ENCODE measurements around the gene CDKAL1. TPM values are rescaled to one million over a fixed set of nuclear protein-coding genes. Genes with fewer than 3 reads are reported as not detected.

CDKAL1 gene
- total RNA-seq, 1 donor from 2014 or later: 13.4 TPM

DNA sequence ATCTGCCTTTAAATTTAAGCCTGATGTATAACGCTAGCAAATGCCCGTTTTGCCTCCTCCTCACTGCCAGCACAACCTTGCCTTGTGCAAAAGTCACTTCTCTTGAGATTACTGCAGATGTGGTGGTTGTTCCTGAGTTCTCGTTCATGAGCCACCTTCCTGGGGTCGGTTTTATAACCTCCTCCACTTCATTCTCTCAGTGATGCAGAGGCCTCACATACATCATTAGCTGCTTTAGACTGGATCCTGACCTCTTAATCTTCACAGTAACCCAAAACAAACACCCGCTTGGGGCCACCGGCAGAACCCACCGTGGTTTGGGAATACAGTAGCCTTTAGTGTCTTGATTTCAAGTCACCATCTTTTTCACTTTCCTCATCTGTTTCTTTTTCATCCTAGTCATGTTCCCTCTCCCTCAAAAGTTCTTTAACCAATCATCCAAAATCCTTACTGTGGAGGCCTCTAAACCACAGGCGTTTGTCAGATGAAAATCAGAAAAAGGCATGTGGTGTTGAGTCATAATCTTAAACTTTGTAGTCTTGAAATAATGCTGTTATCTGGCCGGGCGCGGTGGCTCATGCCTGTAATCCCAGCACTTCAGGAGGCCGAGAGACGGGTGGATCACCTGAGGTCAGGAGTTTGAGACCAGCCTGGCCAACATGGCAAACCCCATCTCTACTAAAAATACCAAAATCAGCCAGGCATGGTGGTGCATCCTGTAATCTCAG, 629.0 kb downstream of the CDKAL1 start:
- FAIRE-seq: no peak
- DNase-seq (ENCODE audit: low read depth): no peak
- H3K4me3 ChIP-seq (ENCODE audit: low read depth, low read length): no peak overlapping the region
- H3K27me3 ChIP-seq (ENCODE audit: control insufficient read depth, insufficient read depth, low read length): no peaks in the 10 kb centered on the region
- no peaks in the 10 kb centered on the region for H3K36me3 ChIP-seq (ENCODE audit: control insufficient read depth, insufficient read depth, low read length)
- no peak for TF ChIP-seq CTCF (IDR thresholded peaks at IDR 0.05; ENCODE audit: insufficient read depth, low read length, severe bottlenecking)

DNA sequence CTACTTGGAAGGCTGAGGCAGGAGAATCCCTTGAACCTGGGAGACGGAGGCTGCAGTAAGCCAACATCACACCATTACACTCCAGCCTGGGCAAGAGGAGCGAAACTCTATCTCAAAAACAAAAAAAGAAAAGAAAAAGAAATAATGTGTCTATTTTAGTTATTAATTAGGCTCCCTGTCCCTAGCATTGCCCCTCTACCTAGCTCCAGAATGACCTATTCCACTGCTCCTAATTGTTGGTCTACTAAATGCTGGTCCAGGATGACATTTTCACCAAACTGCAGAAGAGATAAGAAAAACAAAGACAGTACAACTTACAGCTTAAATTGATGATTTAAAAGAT, 629.6 kb downstream of the CDKAL1 start:
- TF ChIP-seq CTCF (IDR thresholded peaks at IDR 0.05; ENCODE audit: insufficient read depth, low read length, severe bottlenecking): no peak
- FAIRE-seq: no peak
- no peak overlapping the region for H3K4me3 ChIP-seq (ENCODE audit: low read depth, low read length)
- no peaks in the 10 kb centered on the region for H3K36me3 ChIP-seq (ENCODE audit: control insufficient read depth, insufficient read depth, low read length)
- DNase-seq (ENCODE audit: low read depth): no peak
- no peaks in the 10 kb centered on the region for H3K27me3 ChIP-seq (ENCODE audit: control insufficient read depth, insufficient read depth, low read length)

DNA sequence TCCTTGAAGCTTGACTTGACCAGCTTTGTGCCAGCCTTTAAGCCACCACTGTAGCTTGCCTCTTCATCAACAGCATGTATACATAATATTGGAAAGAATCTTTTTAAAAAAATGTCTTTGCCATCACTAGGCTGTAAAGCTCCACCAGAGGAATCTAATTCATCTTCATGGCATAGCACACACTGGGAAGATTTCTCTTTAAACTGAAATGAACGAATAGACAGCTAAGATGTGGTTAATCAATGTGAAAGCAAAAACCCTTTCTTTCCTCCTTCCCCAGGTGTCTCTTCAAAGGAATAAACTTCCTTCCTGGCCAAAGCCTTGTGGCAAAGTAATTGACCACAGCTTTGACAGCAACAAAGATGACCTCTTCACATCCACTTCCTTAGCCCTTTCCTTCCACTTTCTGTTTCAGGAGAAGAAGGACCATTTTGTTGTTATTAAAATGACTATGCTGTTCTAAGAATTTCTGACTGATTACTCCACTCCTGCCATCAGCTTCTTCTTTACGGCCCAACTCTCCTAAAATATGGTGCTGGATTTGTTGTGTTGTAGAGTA, 630.6 kb downstream of the CDKAL1 start:
- H3K27me3 ChIP-seq (ENCODE audit: control insufficient read depth, insufficient read depth, low read length): no peaks in the 10 kb centered on the region
- H3K4me3 ChIP-seq (ENCODE audit: low read depth, low read length): no peak overlapping the region
- no peaks in the 10 kb centered on the region for H3K36me3 ChIP-seq (ENCODE audit: control insufficient read depth, insufficient read depth, low read length)
- DNase-seq (ENCODE audit: low read depth): no peak
- FAIRE-seq: no peak
- TF ChIP-seq CTCF (IDR thresholded peaks at IDR 0.05; ENCODE audit: insufficient read depth, low read length, severe bottlenecking): no peak

- FAIRE-seq: no peak
- no peaks in the 10 kb centered on the region for H3K36me3 ChIP-seq (ENCODE audit: control insufficient read depth, insufficient read depth, low read length)
Observed at GRCh38 chr6:21166754-21167153, 632.5 kb downstream of the CDKAL1 start.

GRCh38 chr6:21167790-21168189, 633.5 kb downstream of the CDKAL1 start:
- no peaks in the 10 kb centered on the region for H3K36me3 ChIP-seq (ENCODE audit: control insufficient read depth, insufficient read depth, low read length)
- no peak for TF ChIP-seq CTCF (IDR thresholded peaks at IDR 0.05; ENCODE audit: insufficient read depth, low read length, severe bottlenecking)
- FAIRE-seq: no peak

More at GRCh38 chr6:21166754-21167153, 632.5 kb downstream of the CDKAL1 start:
- DNase-seq (ENCODE audit: low read depth): no peak
- no peaks in the 10 kb centered on the region for H3K27me3 ChIP-seq (ENCODE audit: control insufficient read depth, insufficient read depth, low read length)
- no peak for TF ChIP-seq CTCF (IDR thresholded peaks at IDR 0.05; ENCODE audit: insufficient read depth, low read length, severe bottlenecking)
- H3K4me3 ChIP-seq (ENCODE audit: low read depth, low read length): no peak overlapping the region

GRCh38 chr6:21171801-21172200, 637.5 kb downstream of the CDKAL1 start:
- no peak for TF ChIP-seq CTCF (IDR thresholded peaks at IDR 0.05; ENCODE audit: insufficient read depth, low read length, severe bottlenecking)
- FAIRE-seq (no peak), DNase-seq (ENCODE audit: low read depth) (no peak)
- Histone ChIP-seq H3K27me3 (ENCODE audit: control insufficient read depth, insufficient read depth, low read length) (no peaks in the 10 kb centered on the region), H3K4me3 (ENCODE audit: low read depth, low read length) (no peak overlapping the region), H3K36me3 (ENCODE audit: control insufficient read depth, insufficient read depth, low read length) (no peaks in the 10 kb centered on the region)

More at GRCh38 chr6:21167790-21168189, 633.5 kb downstream of the CDKAL1 start:
- H3K4me3 ChIP-seq (ENCODE audit: low read depth, low read length): no peak overlapping the region
- no peak for DNase-seq (ENCODE audit: low read depth)
- no peaks in the 10 kb centered on the region for H3K27me3 ChIP-seq (ENCODE audit: control insufficient read depth, insufficient read depth, low read length)
